Activated naive CD8-positive, alpha-beta T cell (primary cell): Measurements from ENCODE around the gene CDC26.
A peak's percentile ranks its signal among the peaks of the same experiment; 100 is the strongest.
"Not testable (repeated sequence)": the region's sequence is repeated elsewhere in the genome, so short reads cannot be mapped to it uniquely, and the experiment has no call there.

Experiments used
- H3K27ac Mint-ChIP-seq: one replicate; pipeline ENCODE4 v1.8.0; 2021; ENCODE audit warnings: mixed read lengths
- H3K27me3 Mint-ChIP-seq: one replicate; pipeline ENCODE4 v1.8.0; 2021; ENCODE audit warnings: mixed read lengths
- H3K36me3 Mint-ChIP-seq: one replicate; pipeline ENCODE4 v1.8.0; 2021; ENCODE audit warnings: mixed read lengths
- H3K4me1 Mint-ChIP-seq: one replicate; pipeline ENCODE4 v1.8.0; 2021; ENCODE audit warnings: low read depth, mixed read lengths
- H3K4me3 Mint-ChIP-seq: one replicate; pipeline ENCODE4 v1.8.0; 2021; ENCODE audit warnings: mild to moderate bottlenecking, mixed read lengths
- H3K9me3 Mint-ChIP-seq: one replicate; pipeline ENCODE4 v1.8.0; 2021; ENCODE audit warnings: low read depth, mixed read lengths

CDC26 gene

DNA sequence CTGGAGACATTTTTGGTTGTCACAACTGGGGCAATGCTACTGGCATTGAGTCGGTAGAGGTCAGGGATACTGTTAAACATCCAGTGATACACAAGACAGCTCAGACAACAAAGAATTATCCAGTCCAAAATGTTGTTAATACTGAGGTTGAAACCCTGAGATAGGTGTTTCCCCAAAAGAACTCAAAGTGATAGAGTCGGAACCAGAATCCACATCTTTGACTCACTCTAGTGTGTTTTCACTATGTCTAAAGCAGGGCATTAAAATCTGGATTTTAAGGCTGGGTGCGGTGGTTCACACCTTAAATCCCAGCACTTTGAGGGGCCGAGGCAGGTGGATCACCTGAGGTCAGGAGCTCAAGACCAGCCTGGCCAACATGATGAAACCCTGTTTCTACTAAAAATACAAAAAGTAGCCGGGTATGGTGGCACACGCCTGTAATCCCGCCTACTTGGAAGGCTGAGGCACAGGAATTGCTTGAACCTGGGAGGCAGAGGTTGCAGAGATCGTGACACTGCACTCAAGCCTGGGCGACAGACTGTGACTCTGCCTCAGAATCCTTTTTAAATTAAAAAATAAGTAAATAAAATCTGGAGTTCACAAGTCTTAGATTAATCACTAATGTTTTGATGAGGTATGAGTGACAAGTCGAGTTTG, 37.0 kb downstream of the CDC26 start:
- Mint-ChIP-seq H3K36me3 (peaks cover 2% of the 10 kb centered on the region), H3K9me3 (no peaks in the 10 kb centered on the region), H3K4me3 (no peak overlapping the region), H3K27me3 (no peaks in the 10 kb centered on the region), H3K4me1 (peaks cover 6% of the 10 kb centered on the region), H3K27ac (no peak overlapping the region)

DNA sequence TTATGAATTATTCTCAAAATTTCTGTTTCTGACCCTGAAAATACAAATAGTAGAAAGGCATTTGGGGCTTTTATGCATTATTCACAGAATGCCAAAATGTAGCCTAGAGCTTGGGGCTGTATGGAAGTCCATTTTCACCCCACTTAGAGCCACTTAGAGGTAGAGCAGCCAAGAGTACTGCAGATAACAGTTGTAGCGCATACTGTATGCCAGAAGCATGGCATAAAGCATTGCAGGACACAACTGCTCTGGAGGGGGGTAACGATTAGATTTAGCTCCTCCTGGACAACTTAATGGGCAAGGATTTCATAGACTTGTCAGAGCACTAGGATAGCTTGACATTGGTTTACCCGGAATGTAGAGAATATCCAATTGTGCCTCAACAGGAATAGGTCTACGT, 38.3 kb downstream of the CDC26 start:
- no peak overlapping the region for H3K27ac Mint-ChIP-seq
- no peaks in the 10 kb centered on the region for H3K27me3 Mint-ChIP-seq
- no peak overlapping the region for H3K4me3 Mint-ChIP-seq
- H3K9me3 Mint-ChIP-seq: no peaks in the 10 kb centered on the region
- H3K36me3 Mint-ChIP-seq: peaks cover under 1% of the 10 kb centered on the region
- peaks cover 16% of the 10 kb centered on the region for H3K4me1 Mint-ChIP-seq

DNA sequence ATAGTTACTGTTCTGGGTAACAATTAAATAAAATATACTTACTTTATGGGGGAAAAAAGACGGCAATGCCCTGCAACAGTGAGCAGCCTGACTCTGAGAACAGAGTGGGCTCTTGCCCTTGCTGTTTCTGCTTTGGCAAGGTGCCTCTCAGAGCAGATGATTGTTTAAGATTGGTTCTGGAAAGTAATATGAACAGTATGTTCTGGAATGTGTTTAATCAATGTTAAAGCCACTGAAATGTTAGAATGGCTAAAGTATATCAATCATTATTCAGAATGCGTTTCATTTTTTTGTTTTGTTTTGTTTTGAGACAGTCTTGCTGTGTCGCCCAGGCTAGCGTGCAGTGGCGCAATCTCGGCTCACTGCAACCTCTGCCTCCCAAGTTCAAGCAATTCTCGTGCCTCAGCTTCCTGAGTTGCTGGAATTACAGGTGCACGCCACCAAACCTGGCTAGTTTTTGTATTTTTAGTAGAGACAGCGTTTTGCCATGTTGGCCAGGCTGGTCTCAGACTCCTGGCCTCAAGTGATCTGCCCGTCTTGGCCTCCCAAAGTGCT, 39.6 kb downstream of the CDC26 start:
- peaks cover 16% of the 10 kb centered on the region for H3K4me1 Mint-ChIP-seq
- not testable (repeated sequence) for H3K36me3 Mint-ChIP-seq, H3K9me3 Mint-ChIP-seq, H3K27ac Mint-ChIP-seq, H3K4me3 Mint-ChIP-seq, H3K27me3 Mint-ChIP-seq

DNA sequence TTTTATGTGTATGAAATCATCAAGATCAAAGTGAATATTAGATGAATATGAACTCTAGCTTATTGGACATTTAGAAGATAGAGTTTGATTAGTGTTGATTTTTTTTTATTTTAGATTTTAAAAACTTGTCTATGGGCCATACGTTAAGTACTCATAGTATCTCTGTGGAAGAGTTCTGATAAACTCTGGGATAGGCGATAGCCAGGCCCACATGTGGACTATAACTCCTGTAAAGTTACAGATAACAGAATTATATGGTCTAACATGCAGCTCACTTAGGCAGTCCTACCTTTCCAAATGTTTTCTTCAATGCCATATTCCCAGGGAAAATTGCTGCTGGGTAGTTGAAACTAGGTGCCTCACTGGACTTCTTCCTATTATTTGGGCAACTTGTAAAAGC, 43.7 kb downstream of the CDC26 start:
- Mint-ChIP-seq H3K9me3 (no peaks in the 10 kb centered on the region), H3K36me3 (peaks cover 2% of the 10 kb centered on the region), H3K4me3 (no peak overlapping the region), H3K4me1 (peaks cover 24% of the 10 kb centered on the region), H3K27ac (no peak overlapping the region), H3K27me3 (no peaks in the 10 kb centered on the region)

DNA sequence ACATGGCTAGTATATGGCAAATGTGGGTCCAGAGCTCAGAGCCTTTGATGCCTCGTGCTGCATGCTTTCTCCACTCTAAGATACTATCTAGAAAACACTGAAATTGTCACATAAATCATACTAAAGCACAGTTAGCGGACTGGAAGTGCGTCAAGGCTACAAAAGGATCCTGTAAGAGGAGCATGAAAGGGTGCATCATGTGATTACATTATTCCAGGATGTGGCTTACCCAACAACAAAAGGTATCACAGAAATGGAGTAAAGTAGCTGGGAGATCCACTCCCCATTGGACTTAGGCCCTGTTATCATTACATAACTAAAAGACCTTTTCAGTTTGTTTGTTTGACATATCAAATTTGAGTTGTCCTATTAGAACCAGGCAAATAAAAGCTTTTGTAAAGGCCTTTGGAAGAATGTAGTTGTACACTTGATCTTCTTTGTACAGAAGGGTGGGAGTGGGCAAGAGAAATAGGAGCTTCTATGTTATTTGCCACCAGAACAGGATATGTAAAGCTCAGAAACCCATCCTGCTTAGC, 47.2 kb downstream of the CDC26 start:
- no peaks in the 10 kb centered on the region for H3K27me3 Mint-ChIP-seq
- H3K27ac Mint-ChIP-seq: no peak overlapping the region

DNA sequence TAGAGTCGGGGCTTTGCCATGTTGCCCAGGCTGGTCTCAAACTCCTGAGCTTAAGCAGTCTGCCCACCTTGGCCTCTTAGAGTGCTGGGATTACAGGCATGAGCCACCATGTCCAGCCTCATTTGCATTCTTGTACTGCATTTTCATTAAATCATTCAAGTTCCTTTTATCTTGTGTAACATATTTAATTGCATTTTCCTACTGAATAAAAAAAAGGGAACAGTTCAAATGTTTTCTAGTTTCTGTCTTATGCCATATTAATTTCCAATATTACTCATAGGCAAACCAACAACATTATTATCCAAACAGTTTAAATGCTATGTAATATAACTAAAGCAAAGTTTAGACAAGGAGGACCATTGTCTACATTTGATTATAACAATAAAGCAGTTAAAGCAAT, 47.9 kb downstream of the CDC26 start:
- H3K4me3 Mint-ChIP-seq: no peak overlapping the region
- H3K9me3 Mint-ChIP-seq: no peaks in the 10 kb centered on the region
- no peaks in the 10 kb centered on the region for H3K27me3 Mint-ChIP-seq
- no peak overlapping the region for H3K27ac Mint-ChIP-seq
- H3K4me1 Mint-ChIP-seq: peaks cover 16% of the 10 kb centered on the region
- H3K36me3 Mint-ChIP-seq: peaks cover 4% of the 10 kb centered on the region

More for the DNA sequence above, 47.2 kb downstream of the CDC26 start:
- H3K9me3 Mint-ChIP-seq: no peaks in the 10 kb centered on the region
- peaks cover 18% of the 10 kb centered on the region for H3K4me1 Mint-ChIP-seq
- H3K4me3 Mint-ChIP-seq: no peak overlapping the region
- peaks cover 4% of the 10 kb centered on the region for H3K36me3 Mint-ChIP-seq

DNA sequence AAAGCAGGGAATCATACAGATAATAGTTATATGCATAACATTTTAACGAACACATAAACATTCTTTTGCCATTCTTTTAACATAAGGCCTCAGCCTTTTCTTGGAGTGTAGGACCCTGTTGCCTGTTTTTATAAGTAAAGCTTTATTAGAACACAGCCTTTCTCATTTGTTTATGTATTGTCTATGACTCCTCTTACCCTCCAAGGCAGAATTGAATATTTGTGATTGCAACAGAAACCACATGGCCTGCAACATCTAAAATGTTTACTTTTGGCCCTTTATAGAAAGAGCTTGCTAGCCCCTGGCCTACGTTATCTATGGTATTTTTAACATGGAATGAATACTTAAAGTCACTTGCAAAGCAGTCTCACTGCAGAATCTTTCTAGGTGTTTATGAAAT, 51.4 kb downstream of the CDC26 start:
- Mint-ChIP-seq H3K36me3 (peaks cover 2% of the 10 kb centered on the region), H3K27me3 (no peaks in the 10 kb centered on the region), H3K4me1 (peaks cover 37% of the 10 kb centered on the region), H3K4me3 (no peak overlapping the region), H3K9me3 (no peaks in the 10 kb centered on the region), H3K27ac (no peak overlapping the region)

DNA sequence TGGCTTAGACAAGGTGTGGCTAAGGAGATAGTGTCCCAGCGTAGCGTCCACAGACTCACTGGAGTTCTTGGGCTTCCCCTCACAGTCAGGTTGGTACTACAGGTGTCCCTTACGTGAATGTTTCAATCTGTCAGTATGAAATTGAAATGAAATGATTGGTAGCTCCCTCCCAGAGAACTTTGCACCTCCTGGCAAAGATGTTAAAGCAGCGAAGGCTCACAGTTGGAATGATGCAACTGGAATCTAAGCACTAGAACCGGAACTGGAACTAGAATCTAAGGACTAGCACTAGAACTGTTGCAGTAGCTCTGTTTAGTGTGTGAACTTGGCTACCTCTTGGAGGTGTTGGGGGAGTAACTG, 52.9 kb downstream of the CDC26 start:
- Mint-ChIP-seq H3K4me1 (peaks cover 41% of the 10 kb centered on the region), H3K9me3 (no peaks in the 10 kb centered on the region), H3K27me3 (no peaks in the 10 kb centered on the region), H3K4me3 (peak overlapping the region; percentile 93), H3K36me3 (peaks cover 2% of the 10 kb centered on the region), H3K27ac (no peak overlapping the region)

DNA sequence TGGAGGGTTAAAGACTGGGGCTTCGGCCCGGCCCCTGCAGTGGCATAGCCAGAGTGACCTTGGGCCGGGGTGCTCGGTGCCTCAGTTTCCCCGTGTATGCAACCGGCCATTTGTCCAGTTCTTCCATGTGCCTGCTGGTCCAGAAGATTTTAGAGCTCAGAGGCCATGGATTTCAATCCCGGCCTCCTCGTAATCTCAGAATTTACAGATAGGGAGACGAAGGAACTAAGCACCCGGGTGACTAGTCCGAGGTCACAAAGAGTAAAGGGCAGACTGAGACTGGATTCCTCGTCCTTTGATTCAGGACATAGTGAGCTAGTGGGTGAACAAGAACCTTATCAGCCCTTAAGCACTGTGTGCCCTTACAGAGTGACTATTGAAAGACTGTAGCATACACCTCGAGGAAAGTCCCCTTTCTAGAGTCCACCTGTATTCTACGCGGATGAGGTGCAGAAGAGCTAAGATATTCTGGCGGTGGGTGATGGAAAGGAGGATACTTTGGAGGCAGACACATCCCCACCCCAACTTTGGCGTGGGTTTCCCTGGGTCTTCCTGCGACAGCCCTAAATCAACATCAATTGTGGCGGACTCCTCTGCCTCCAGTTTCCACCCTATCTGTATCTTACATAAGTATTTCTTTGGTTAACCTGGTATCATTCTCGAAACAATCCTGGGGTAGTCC, 53.4 kb downstream of the CDC26 start:
- no peaks in the 10 kb centered on the region for H3K27me3 Mint-ChIP-seq

DNA sequence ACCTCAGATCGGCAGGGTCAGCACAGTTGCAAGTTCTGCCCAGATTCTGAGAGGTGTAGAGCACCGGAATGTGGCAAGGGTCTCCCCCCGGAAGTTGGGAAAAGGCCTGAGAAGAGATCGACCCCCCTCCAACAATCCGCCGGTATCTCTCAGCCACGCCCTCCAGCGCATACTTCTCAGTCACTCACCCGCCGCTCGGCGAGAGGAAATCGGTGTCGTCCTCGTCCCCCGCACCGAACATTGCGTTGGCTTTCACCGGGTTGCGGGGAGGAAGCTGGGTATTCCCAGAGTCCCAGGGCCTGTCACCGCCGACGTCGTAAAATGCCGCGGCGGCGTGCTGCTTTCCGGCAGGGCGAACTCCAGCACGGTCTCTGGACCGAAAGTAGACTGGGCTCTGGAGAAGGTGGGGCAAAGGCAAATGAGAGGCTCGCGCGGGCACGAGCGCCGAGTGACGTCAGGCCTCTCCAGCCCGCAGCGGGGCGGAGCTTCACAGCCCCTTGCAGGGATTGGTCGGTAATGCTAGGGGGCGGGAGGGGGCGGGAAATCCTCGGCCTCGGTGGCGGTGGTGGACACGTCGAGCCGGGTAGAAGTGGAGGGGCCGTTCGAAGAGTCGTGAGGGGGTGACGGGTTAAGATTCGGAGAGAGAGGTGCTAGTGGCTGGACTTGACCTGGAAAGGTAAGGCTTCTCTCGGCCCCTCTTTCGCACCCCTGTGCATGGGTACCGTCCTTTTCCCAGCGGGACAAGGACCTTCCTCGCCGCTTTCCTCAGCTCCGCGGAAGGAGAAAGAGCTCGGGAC, 54.2 kb downstream of the CDC26 start, which contains the start of the genes FKBP15 and SLC31A1:
Gene FKBP15 (minus strand): TSS at position 275 of the 797 bp plus-strand sequence. CDS start 34 bp downstream, at position 241.
Gene SLC31A1 (plus strand): TSS at position 542 of the 797 bp plus-strand sequence. CDS start 34,605 bp downstream, outside the sequence.
- Mint-ChIP-seq H3K27me3 (no peaks in the 10 kb centered on the region), H3K4me1 (peaks cover 47% of the 10 kb centered on the region), H3K9me3 (no peaks in the 10 kb centered on the region), H3K27ac (peak within 1 kb of the TSS; percentile 85), H3K36me3 (peaks cover 2% of the 10 kb centered on the region), H3K4me3 (peak within 1 kb of the TSS; percentile 93)

More for the DNA sequence above, 53.4 kb downstream of the CDC26 start:
- Mint-ChIP-seq H3K4me1 (peaks cover 43% of the 10 kb centered on the region), H3K27ac (peak overlapping the region; percentile 85), H3K9me3 (no peaks in the 10 kb centered on the region), H3K36me3 (peaks cover 2% of the 10 kb centered on the region), H3K4me3 (peak overlapping the region; percentile 93)

DNA sequence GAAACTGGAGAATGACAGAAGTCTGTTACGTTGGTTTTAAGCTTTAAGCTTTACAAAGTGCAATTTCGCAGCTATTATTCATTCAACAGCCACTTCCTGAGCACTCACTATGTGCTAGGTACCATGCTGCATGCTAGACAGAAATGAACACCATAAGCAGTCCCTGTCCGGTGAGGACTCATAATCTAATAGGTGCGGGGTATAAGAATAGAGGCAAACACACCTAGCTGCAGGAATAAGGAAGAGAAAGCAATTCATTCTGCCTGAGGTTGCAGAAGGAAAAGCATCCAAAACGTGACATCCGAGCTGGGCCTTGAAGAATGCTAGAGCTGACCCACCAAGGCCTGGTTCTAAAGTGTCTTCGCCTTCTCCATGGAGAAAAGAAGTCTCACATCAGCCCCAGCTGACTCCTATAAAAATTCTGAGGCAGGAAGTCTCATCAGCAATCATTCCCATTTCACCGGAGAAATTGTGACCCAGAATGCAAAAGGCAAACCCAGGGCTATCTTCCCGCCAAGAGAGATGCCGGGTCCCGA, 54.8 kb downstream of the CDC26 start:
- Mint-ChIP-seq H3K4me1 (peaks cover 48% of the 10 kb centered on the region), H3K36me3 (peaks cover 2% of the 10 kb centered on the region), H3K27ac (peak overlapping the region; percentile 85), H3K4me3 (peak overlapping the region; percentile 93), H3K9me3 (no peaks in the 10 kb centered on the region), H3K27me3 (no peaks in the 10 kb centered on the region)

DNA sequence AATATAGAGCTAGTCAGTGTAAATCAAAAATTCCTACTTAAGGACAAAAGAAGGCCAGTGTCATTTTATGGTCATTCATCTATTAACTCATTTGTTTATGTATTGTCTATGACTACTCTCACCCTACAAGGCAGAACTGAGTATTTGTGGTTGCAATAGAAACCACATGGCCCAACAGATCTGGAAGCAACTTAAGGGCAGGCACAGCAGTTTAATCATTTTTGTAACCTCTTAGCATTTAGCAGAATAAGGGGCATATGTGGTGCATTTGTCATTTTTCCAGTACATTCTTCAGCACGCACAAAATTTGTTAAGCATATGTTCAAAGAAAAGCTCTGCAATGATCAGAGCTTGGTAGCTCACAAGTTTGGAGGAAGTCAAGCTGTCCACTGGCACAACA, 55.4 kb downstream of the CDC26 start:
- H3K4me1 Mint-ChIP-seq: peaks cover 52% of the 10 kb centered on the region
- peak overlapping the region; percentile 85 for H3K27ac Mint-ChIP-seq
- H3K27me3 Mint-ChIP-seq: no peaks in the 10 kb centered on the region
- peak overlapping the region; percentile 93 for H3K4me3 Mint-ChIP-seq
- H3K36me3 Mint-ChIP-seq: peaks cover 2% of the 10 kb centered on the region
- H3K9me3 Mint-ChIP-seq: no peaks in the 10 kb centered on the region

DNA sequence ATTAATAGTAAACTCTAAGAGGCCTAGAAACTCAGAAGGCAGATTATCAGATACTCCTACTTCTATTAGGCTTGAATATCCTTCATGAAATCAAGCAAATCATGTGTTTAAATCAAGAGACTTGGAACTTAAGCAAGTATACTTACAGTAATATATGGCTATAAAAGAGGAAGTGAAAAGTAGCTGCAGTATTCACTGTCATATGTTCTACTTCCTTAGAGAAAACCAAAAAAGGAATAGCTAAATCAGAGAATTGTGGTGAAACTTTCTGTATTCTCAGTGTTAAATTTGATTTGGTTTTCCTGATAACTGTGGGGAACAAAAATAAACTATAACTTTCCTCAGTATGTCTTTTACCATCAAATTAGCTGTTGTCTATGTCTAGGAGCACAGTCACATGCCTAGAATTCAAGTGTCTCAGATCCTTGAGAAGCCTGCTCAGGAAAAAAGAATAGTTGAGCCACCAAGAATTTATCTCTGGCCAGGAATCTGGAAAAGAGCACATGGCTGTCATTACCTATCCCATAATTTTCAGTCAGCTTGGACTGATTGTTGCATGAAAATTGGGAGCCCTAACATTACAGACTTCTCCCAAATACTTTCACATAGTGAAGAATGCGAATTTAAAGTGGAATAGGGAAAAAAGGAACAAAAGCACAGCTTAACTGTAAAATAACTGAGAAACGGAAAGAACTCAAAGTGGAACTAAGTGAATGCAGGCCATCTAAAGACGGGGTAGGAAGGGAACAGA, 56.0 kb downstream of the CDC26 start:
- peaks cover 55% of the 10 kb centered on the region for H3K4me1 Mint-ChIP-seq
- H3K9me3 Mint-ChIP-seq: no peaks in the 10 kb centered on the region
- no peaks in the 10 kb centered on the region for H3K36me3 Mint-ChIP-seq
- peak overlapping the region; percentile 85 for H3K27ac Mint-ChIP-seq
- H3K27me3 Mint-ChIP-seq: no peaks in the 10 kb centered on the region
- peak overlapping the region; percentile 93 for H3K4me3 Mint-ChIP-seq
